Measurements from ENCODE around the gene UBE2J1. TPM values are rescaled to one million over a fixed set of nuclear protein-coding genes. Genes with fewer than 3 reads are reported as not detected.

The UBE2J1 gene
- total and polyA plus RNA-seq, 9 of the 15 experiments (the other 6 are each of a cell fraction or from before 2014, with no cell fraction given) = 11.6 to 32.6 (median 22.0) TPM

DNA sequence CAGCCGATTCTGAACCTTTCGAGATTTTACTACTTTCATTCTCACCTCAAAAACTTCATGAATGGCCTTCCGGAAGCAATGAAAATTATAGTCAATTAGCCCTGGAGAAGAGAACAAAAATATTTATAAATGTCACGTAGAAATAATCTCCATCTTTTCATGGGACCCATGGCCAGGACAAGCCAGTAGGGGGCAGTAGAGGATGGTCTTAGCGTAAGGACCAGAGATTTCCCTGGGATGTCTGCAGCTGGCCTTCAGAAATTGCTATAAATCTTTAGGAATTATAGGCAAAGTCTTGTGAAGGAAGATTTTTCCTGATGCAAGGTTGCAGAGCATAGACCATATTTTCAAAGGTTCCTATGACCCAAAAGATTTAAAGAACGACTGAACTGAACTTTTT lies 15.6 kb upstream of the UBE2J1 start:
- in situ Hi-C loops (cut with MboI) (no loop called here), intact Hi-C loops (cut with micrococcal nuclease) (loop anchor here (1.0 to 2.0 kb wide), 2 partner anchors 57 to 385 kb away; no protein-coding TSS in a partner anchor)
- no peaks in the 10 kb centered on the region for H3K9me3 ChIP-seq (replicated peaks; ENCODE audit: control insufficient read depth, insufficient read depth, low read depth, low read length)
- H4K20me1 ChIP-seq (replicated peaks; ENCODE audit: control insufficient read depth, insufficient read depth, low read length) = no peaks in the 10 kb centered on the region
- H3K9me1 ChIP-seq (ENCODE audit: control insufficient read depth, insufficient read depth, low read length) = no peaks in the 10 kb centered on the region
- no peak overlapping the region for H3K4me3 ChIP-seq
- H3K36me3 ChIP-seq (ENCODE audit: control insufficient read depth, insufficient read depth, low read length) = no peaks in the 10 kb centered on the region
- no TSS peak for BruUV-seq (replicated peaks)
- FAIRE-seq = peak; percentile 87
- ATAC-seq = peak; percentile 77
- no peak overlapping the region for H3K9ac ChIP-seq (ENCODE audit: insufficient read depth in 1 of 2, low read depth in 2 of 2, low read length in 2 of 2)
- H3K4me2 ChIP-seq (ENCODE audit: insufficient read depth, low read length) = no peak overlapping the region
- no peak overlapping the region for H3K27ac ChIP-seq (ENCODE audit: extremely low read depth, low read depth, low read length)
- H3K4me1 ChIP-seq (replicated peaks in 1 of 2; ENCODE audit: control insufficient read depth in 2 of 2, insufficient read depth in 2 of 2, low read length in 2 of 2) = 0 out of 5 replicates have a peak, but pooled peaks cover 0 to 3% of the 10 kb centered on the region in 2 experiments
- CTCF ChIA-PET (ENCODE audit: low intra/inter-chr PET ratio) = interaction anchor here (0.8 to 0.9 kb wide), 2 partner anchors 385 to 1111 kb away, joined by 3 read pairs; no protein-coding TSS in a partner anchor
- H2AFZ ChIP-seq (ENCODE audit: low read depth, low read length) = no peak overlapping the region
- peak; percentile 69 to 74 (median 72) for DNase-seq (ENCODE audit: extremely low read depth in 1 of 4, low spot score in 3 of 4)
- POLR2A ChIA-PET = interaction anchor here (1.2 to 2.7 kb wide), 2 partner anchors 15 to 17 kb away, joined by 4 to 12 read pairs; partner anchors contain the start of gene UBE2J1
- 2% methylated on average over 6 of the region's 6 CpGs for whole genome bisulfite sequencing (ENCODE audit: insufficient coverage, low coverage, missing lambda C conversion rate)
- no peaks in the 10 kb centered on the region for H3K79me2 ChIP-seq (ENCODE audit: control insufficient read depth, insufficient read depth, low read length)
- no peaks in the 10 kb centered on the region; a peak in 1 of 5 replicates for H3K27me3 ChIP-seq (ENCODE audit: control insufficient read depth in 2 of 2, insufficient read depth in 2 of 2, low read length in 2 of 2)
- TF ChIP-seq TARDBP (IDR thresholded peaks at IDR 0.05) (no peak), ILK (tag; IDR thresholded peaks at IDR 0.05; ENCODE audit: borderline replicate concordance, low read depth) (no peak)
- TF ChIP-seq, protein P1, sequence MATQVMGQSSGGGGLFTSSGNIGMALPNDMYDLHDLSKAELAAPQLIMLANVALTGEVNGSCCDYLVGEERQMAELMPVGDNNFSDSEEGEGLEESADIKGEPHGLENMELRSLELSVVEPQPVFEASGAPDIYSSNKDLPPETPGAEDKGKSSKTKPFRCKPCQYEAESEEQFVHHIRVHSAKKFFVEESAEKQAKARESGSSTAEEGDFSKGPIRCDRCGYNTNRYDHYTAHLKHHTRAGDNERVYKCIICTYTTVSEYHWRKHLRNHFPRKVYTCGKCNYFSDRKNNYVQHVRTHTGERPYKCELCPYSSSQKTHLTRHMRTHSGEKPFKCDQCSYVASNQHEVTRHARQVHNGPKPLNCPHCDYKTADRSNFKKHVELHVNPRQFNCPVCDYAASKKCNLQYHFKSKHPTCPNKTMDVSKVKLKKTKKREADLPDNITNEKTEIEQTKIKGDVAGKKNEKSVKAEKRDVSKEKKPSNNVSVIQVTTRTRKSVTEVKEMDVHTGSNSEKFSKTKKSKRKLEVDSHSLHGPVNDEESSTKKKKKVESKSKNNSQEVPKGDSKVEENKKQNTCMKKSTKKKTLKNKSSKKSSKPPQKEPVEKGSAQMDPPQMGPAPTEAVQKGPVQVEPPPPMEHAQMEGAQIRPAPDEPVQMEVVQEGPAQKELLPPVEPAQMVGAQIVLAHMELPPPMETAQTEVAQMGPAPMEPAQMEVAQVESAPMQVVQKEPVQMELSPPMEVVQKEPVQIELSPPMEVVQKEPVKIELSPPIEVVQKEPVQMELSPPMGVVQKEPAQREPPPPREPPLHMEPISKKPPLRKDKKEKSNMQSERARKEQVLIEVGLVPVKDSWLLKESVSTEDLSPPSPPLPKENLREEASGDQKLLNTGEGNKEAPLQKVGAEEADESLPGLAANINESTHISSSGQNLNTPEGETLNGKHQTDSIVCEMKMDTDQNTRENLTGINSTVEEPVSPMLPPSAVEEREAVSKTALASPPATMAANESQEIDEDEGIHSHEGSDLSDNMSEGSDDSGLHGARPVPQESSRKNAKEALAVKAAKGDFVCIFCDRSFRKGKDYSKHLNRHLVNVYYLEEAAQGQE (IDR thresholded peaks at IDR 0.05; ENCODE audit: borderline replicate concordance) = peak; percentile 33; the same call in 1 of the 2 replicates
- TF ChIP-seq, protein P1 (CRISPR knock-in tag; IDR thresholded peaks at IDR 0.05; ENCODE audit: low read depth) = no peak
- TF ChIP-seq, protein P2, sequence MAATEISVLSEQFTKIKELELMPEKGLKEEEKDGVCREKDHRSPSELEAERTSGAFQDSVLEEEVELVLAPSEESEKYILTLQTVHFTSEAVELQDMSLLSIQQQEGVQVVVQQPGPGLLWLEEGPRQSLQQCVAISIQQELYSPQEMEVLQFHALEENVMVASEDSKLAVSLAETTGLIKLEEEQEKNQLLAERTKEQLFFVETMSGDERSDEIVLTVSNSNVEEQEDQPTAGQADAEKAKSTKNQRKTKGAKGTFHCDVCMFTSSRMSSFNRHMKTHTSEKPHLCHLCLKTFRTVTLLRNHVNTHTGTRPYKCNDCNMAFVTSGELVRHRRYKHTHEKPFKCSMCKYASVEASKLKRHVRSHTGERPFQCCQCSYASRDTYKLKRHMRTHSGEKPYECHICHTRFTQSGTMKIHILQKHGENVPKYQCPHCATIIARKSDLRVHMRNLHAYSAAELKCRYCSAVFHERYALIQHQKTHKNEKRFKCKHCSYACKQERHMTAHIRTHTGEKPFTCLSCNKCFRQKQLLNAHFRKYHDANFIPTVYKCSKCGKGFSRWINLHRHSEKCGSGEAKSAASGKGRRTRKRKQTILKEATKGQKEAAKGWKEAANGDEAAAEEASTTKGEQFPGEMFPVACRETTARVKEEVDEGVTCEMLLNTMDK (IDR thresholded peaks at IDR 0.05; ENCODE audit: borderline replicate concordance, insufficient read depth, low read depth, low read length, poor library complexity, severe bottlenecking) = peak; percentile 59
- TF ChIP-seq, protein P3, sequence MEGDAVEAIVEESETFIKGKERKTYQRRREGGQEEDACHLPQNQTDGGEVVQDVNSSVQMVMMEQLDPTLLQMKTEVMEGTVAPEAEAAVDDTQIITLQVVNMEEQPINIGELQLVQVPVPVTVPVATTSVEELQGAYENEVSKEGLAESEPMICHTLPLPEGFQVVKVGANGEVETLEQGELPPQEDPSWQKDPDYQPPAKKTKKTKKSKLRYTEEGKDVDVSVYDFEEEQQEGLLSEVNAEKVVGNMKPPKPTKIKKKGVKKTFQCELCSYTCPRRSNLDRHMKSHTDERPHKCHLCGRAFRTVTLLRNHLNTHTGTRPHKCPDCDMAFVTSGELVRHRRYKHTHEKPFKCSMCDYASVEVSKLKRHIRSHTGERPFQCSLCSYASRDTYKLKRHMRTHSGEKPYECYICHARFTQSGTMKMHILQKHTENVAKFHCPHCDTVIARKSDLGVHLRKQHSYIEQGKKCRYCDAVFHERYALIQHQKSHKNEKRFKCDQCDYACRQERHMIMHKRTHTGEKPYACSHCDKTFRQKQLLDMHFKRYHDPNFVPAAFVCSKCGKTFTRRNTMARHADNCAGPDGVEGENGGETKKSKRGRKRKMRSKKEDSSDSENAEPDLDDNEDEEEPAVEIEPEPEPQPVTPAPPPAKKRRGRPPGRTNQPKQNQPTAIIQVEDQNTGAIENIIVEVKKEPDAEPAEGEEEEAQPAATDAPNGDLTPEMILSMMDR (IDR thresholded peaks at IDR 0.05 in 2 of 3, conservative IDR thresholded peaks at IDR 0.05 in 1 of 3; ENCODE audit: insufficient read depth in 2 of 3, low read depth in 1 of 3, low read length in 3 of 3) = peak; percentile 72 to 83 (median 80)
- TF ChIP-seq, protein P4, sequence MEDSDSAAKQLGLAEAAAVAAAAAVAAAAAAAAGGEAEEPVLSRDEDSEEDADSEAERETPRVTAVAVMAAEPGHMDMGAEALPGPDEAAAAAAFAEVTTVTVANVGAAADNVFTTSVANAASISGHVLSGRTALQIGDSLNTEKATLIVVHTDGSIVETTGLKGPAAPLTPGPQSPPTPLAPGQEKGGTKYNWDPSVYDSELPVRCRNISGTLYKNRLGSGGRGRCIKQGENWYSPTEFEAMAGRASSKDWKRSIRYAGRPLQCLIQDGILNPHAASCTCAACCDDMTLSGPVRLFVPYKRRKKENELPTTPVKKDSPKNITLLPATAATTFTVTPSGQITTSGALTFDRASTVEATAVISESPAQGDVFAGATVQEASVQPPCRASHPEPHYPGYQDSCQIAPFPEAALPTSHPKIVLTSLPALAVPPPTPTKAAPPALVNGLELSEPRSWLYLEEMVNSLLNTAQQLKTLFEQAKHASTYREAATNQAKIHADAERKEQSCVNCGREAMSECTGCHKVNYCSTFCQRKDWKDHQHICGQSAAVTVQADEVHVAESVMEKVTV (CRISPR knock-in tag; IDR thresholded peaks at IDR 0.05) = peak; percentile 45; the same call in 1 of the 2 replicates
